A549 (cell line): ENCODE results near the gene TSPAN19.

ENCODE experiments used
- CHD4 ChIP-seq: fragments of 200-600 bp; sonication (generic); IDR thresholded peaks from 2 replicates; pipeline ENCODE4 v1.6.1; 2016; ENCODE audit warnings: antibody characterized with exemption, mild to moderate bottlenecking, borderline replicate concordance
- EP300 ChIP-seq, 2 experiments: fragments of >200 bp; sonication (Bioruptor Twin); formaldehyde crosslinking; IDR thresholded peaks; 2 replicates in 1 of 2; 3 replicates in 1 of 2; pipeline ENCODE4 v1.6.1; 2016 to 2017
- RFX5 ChIP-seq: fragments of 450-650 bp; IDR thresholded peaks from 2 replicates; pipeline ENCODE4 v1.7.1; 2014; ENCODE audit warnings: antibody characterized with exemption, mild to moderate bottlenecking, moderate library complexity

DNA sequence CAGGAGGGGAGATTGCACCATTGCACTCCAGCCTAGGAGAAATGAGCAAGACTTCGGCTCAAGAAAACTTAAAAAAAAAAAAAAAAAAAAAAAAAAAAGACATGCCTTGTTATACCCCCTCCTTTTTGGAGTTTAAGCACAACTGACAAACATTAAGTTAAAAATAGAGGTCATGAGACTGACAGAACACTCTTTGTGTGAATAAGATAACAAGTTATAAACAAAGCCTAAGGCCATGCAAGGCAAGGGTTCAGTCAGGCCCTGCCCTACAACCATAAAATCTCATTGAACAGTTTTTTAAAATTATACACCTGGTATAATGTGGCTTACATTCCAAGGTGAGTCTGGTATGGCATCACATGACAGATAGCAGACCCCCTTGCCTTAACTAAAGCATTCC, 39.3 kb downstream of the TSPAN19 start:
- TF ChIP-seq EP300 (IDR thresholded peaks at IDR 0.05), result no peak
- TF ChIP-seq CHD4, result no peak
- TF ChIP-seq RFX5, result no peak
